Kidney epithelial cell (primary cell): ENCODE results near the gene PBX1. TPM values are rescaled to one million over a fixed set of nuclear protein-coding genes. Genes with fewer than 3 reads are reported as not detected.

Source experiments
- DNase-seq: peaks from one replicate; pipeline ENCODE4 v3.0.0-alpha.2; 2010; ENCODE audit warnings: low read depth
- H3K27me3 ChIP-seq: 2 replicates; pipeline ENCODE4 v1.6.0; 2011; ENCODE audit warnings: low read length; ENCODE audit not compliant: control insufficient read depth, insufficient read depth
- H3K36me3 ChIP-seq: 2 replicates; pipeline ENCODE4 v1.5.1; 2011; ENCODE audit warnings: low read length; ENCODE audit not compliant: control insufficient read depth, insufficient read depth
- H3K4me3 ChIP-seq: 2 replicates; pipeline ENCODE4 v1.5.1; 2011; ENCODE audit warnings: low read depth, mild to moderate bottlenecking, control low read depth, low read length
- total RNA-seq: library from RNA; depleted of rRNA; stranded (reverse); fragments of >200 nt; gene quantifications from 2 replicates; pipeline ENCODE4 v1.2.3, GENCODE V29; 2015
- TF ChIP-seq, protein P1 (sequence below): IDR thresholded peaks from 2 replicates; pipeline ENCODE4 v1.5.1; 2011; ENCODE audit warnings: mild to moderate bottlenecking, moderate library complexity, low read length, control low read depth, inconsistent platforms; ENCODE audit not compliant: insufficient read depth, poor library complexity, severe bottlenecking

PBX1 gene
- total RNA-seq, 1 donor from 2014 or later: 5.7 TPM

DNA sequence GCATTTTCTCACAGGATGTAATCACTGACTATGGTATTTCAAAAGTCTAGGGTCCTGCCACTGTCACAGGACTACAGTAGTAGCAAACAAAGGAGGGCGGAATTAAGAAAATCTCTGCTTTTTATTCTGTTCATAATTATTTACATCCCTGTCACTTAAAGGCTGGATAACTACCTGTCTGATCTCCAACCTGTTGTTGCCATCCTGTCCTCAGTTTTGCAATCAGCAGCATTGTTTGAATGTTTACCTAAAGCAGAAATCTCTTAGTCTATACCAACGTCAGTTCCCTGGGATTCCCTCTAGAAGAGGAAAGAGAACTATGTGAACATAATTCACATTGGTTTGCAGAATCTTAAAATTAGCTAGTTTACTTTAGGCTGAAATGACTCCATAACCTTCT lies 218.5 kb downstream of the PBX1 start:
- Histone ChIP-seq H3K36me3 (no peaks in the 10 kb centered on the region), H3K27me3 (no peaks in the 10 kb centered on the region), H3K4me3 (no peak overlapping the region)
- TF ChIP-seq, protein P1, sequence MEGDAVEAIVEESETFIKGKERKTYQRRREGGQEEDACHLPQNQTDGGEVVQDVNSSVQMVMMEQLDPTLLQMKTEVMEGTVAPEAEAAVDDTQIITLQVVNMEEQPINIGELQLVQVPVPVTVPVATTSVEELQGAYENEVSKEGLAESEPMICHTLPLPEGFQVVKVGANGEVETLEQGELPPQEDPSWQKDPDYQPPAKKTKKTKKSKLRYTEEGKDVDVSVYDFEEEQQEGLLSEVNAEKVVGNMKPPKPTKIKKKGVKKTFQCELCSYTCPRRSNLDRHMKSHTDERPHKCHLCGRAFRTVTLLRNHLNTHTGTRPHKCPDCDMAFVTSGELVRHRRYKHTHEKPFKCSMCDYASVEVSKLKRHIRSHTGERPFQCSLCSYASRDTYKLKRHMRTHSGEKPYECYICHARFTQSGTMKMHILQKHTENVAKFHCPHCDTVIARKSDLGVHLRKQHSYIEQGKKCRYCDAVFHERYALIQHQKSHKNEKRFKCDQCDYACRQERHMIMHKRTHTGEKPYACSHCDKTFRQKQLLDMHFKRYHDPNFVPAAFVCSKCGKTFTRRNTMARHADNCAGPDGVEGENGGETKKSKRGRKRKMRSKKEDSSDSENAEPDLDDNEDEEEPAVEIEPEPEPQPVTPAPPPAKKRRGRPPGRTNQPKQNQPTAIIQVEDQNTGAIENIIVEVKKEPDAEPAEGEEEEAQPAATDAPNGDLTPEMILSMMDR: no peak
- no peak for DNase-seq

DNA sequence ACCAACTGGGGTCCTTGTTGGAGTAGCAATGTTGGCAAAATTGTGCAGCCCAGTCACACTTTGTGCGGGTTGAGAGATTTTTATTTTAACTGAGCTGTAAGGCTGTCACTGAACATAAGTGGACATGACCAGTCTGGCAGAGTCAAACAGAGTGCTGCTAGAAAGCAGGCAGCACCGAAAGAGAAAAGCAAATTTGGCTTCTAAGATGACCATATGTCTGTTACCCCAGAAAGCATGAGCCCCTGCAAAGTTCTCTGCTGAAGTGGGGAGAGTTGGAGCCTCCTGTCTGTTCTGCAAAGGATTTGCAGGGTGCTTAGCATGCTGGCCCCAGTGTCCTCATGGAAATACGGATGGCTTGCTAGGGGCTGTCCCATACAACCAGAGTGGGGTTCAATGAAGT lies 220.4 kb downstream of the PBX1 start:
- Histone ChIP-seq H3K4me3 (no peak overlapping the region), H3K27me3 (no peaks in the 10 kb centered on the region), H3K36me3 (no peaks in the 10 kb centered on the region)
- DNase-seq: no peak
- TF ChIP-seq, protein P1: no peak

DNA sequence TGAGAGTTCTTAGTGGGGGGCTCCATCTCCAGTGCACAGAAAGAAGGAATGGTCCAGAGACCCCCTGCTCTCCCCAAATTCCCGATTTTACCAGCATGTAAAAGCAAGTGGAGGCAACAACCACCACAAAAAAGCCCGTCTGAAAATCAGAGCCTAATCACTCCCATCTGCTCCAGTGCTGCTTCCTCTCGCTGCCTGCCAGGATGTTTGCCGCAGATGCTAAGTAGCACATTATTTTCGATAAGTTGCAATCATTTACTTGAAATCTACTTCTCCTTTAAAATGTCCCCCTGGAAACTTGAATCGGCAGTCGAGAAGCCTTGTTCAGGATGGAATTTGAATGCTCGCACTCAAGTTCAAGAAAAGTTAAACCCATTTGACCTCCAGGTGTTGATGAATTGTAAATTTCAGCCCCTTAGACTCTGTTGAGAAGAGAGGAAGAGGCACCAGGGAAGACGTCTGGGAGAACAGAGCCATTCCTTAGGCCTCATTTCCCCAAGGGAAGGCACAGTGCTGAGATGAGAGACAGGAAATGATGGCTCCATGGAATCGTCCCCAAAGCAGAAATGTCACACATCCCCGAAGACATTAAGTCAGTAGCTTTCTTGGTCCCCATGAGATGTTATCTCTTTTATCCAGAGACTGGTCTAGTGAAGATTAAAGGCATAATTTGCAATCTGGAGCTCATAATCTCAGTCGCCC lies 221.3 kb downstream of the PBX1 start:
- Histone ChIP-seq H3K4me3 (no peak overlapping the region), H3K27me3 (no peaks in the 10 kb centered on the region), H3K36me3 (no peaks in the 10 kb centered on the region)
- TF ChIP-seq, protein P1: no peak
- no peak for DNase-seq

DNA sequence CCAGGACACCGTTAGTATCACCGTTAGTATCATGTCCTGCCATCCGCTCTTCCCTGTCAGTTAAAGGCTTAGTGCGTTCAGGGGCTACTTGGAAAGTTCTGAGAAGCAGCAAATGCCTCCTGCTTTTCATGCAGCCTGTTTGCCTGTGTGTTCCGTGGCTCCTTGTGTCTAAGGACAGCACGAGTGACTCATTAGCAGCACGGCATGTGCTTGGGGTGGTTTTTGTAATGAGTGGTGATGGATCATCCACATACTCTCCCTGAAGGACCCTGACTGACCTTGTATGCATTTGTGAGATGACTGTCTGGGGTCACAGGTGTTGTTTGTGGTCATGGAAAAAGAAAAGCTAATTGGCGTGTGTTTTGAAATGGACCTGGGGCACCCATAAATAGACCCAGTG lies 221.9 kb downstream of the PBX1 start:
- TF ChIP-seq, protein P1: no peak
- DNase-seq: peak; percentile 67
- H3K36me3 ChIP-seq: no peaks in the 10 kb centered on the region
- no peaks in the 10 kb centered on the region for H3K27me3 ChIP-seq
- H3K4me3 ChIP-seq: no peak overlapping the region

DNA sequence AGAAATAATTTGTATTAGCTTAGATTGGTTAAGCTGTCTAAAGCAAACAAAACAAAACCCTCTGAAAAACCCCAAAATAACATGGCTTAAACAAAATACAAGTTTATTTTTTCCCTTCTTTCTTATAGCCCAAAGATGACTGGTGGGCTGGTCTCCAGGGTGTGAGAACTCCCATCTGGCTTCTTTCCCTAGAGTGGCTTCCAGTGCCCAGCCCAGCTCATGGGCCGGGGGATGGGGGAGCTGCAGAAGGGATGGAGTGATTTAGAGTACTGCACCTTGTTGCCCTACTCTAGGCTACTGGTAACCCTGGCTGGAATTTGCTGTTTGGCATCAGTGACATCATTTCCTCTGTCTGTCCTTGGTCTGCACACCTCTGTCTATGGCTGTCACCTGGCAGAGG lies 223.0 kb downstream of the PBX1 start:
- Histone ChIP-seq H3K4me3 (no peak overlapping the region), H3K27me3 (no peaks in the 10 kb centered on the region), H3K36me3 (no peaks in the 10 kb centered on the region)
- TF ChIP-seq, protein P1: no peak
- DNase-seq: no peak
